ENCODE measurements around the gene AHDC1. TPM values are rescaled to one million over a fixed set of nuclear protein-coding genes. Genes with fewer than 3 reads are reported as not detected.

AHDC1 gene
- total and polyA plus RNA-seq, 9 of the 15 experiments (the other 6 are each of a cell fraction or from before 2014, with no cell fraction given) = 0.21 to 36.4 (median 4.7) TPM

- in situ Hi-C loops (cut with MboI) (no loop called here), intact Hi-C loops (cut with micrococcal nuclease) (no loop called here)
- H4K20me1 ChIP-seq (replicated peaks; ENCODE audit: control insufficient read depth, insufficient read depth, low read length) = peaks cover 59% of the 10 kb centered on the region
- H3K4me3 ChIP-seq = no peak overlapping the region
- no peak overlapping the region for H3K4me2 ChIP-seq (ENCODE audit: insufficient read depth, low read length)
- H2AFZ ChIP-seq (ENCODE audit: low read depth, low read length) = no peak overlapping the region
- peaks cover 76 to 88% of the 10 kb centered on the region in 2 experiments for H3K4me1 ChIP-seq (replicated peaks in 1 of 2; ENCODE audit: control insufficient read depth in 2 of 2, insufficient read depth in 2 of 2, low read length in 2 of 2)
- H3K9me1 ChIP-seq (ENCODE audit: control insufficient read depth, insufficient read depth, low read length) = peaks cover 16% of the 10 kb centered on the region
- H3K79me2 ChIP-seq (ENCODE audit: control insufficient read depth, insufficient read depth, low read length) = peaks cover 100% of the 10 kb centered on the region
- H3K27ac ChIP-seq (ENCODE audit: extremely low read depth, low read depth, low read length) = no peak overlapping the region
- H3K9me3 ChIP-seq (replicated peaks; ENCODE audit: control insufficient read depth, insufficient read depth, low read depth, low read length) = no peaks in the 10 kb centered on the region
- H3K36me3 ChIP-seq (ENCODE audit: control insufficient read depth, insufficient read depth, low read length) = peaks cover 38% of the 10 kb centered on the region; the same call in 2 of the 3 replicates
- BruUV-seq (replicated peaks) = no TSS peak
- peak overlapping the region in 1 of 2 experiments; percentile 72; a peak in 2 of 4 replicates for H3K9ac ChIP-seq (ENCODE audit: insufficient read depth in 1 of 2, low read depth in 2 of 2, low read length in 2 of 2)
- WGBS (ENCODE audit: insufficient coverage, low coverage, missing lambda C conversion rate) = 51% methylated on average over 6 of the region's 7 CpGs
- POLR2A ChIA-PET = interaction anchor here (0.6 to 1.5 kb wide), 2 partner anchors 12 to 23 kb away, joined by 3 to 4 read pairs; no protein-coding TSS in a partner anchor
- H3K27me3 ChIP-seq (ENCODE audit: control insufficient read depth in 2 of 2, insufficient read depth in 2 of 2, low read length in 2 of 2) = no peaks in the 10 kb centered on the region
- CTCF ChIA-PET (ENCODE audit: low intra/inter-chr PET ratio) = no interaction called here
- ATAC-seq = no peak
- DNase-seq (ENCODE audit: extremely low read depth in 1 of 4, low spot score in 3 of 4) = no peak
- no peak for FAIRE-seq
- TF ChIP-seq ADNP (tag; IDR thresholded peaks at IDR 0.05) (no peak), OTX1 (CRISPR knock-in tag; IDR thresholded peaks at IDR 0.05) (no peak), MYNN (IDR thresholded peaks at IDR 0.05) (no peak), MYNN (CRISPR knock-in tag; IDR thresholded peaks at IDR 0.05) (no peak), TEAD1 (CRISPR knock-in tag; IDR thresholded peaks at IDR 0.05) (no peak), FIP1L1 (IDR thresholded peaks at IDR 0.05; ENCODE audit: low read depth, low read length, poor library complexity, severe bottlenecking) (no peak), RCOR1 (IDR thresholded peaks at IDR 0.05; ENCODE audit: borderline replicate concordance in 1 of 2, low read depth in 2 of 2, low read length in 2 of 2) (no peak), LARP7 (IDR thresholded peaks at IDR 0.05) (0 out of 2 replicates have a peak, but pooled peaks have one; percentile 26), ZNF24 (IDR thresholded peaks at IDR 0.05) (no peak), POLR2AphosphoS5 (IDR thresholded peaks at IDR 0.05; ENCODE audit: control insufficient read depth, insufficient read depth, low read depth, low read length) (no peak), TAF9B (IDR thresholded peaks at IDR 0.05; ENCODE audit: partially characterized antibody) (no peak), MTA2 (IDR thresholded peaks at IDR 0.05; ENCODE audit: low read depth) (no peak), SNRNP70 (optimal IDR thresholded peaks at IDR 0.05; ENCODE audit: low read depth, low read length) (no peak), ATF7 (IDR thresholded peaks at IDR 0.05) (no peak), THRB (CRISPR knock-in tag; conservative IDR thresholded peaks at IDR 0.05) (0 out of 2 replicates have a peak, but pooled peaks have one; percentile 48), ZSCAN32 (CRISPR knock-in tag; IDR thresholded peaks at IDR 0.05) (no peak), FUS (optimal IDR thresholded peaks at IDR 0.05; ENCODE audit: low read depth, low read length) (no peak), ZBTB26 (CRISPR knock-in tag; IDR thresholded peaks at IDR 0.05) (0 out of 2 replicates have a peak, but pooled peaks have one; percentile 77), NFATC3 (IDR thresholded peaks at IDR 0.05) (no peak), SMAD2 (IDR thresholded peaks at IDR 0.05; ENCODE audit: low read depth, low read length) (no peak), PHB (CRISPR knock-in tag; IDR thresholded peaks at IDR 0.05) (no peak), ZZZ3 (IDR thresholded peaks at IDR 0.05) (no peak), ZBTB7A (IDR thresholded peaks at IDR 0.05; ENCODE audit: borderline replicate concordance, control insufficient read depth, low read depth, low read length) (0 out of 2 replicates have a peak, but pooled peaks have one; percentile 21)
These were observed 6.2 kb downstream of the AHDC1 start for GRCh38 chr1:27597516-27598294.

Data from K562 (cell line).